Hindlimb muscle (tissue), 1 donor: Measurements from ENCODE around the gene TCF3. TPM values are rescaled to one million over a fixed set of nuclear protein-coding genes. Genes with fewer than 3 reads are reported as not detected.

Experiments
- DNase-seq: peaks from one replicate; pipeline ENCODE4 v3.0.0-alpha.2; 2013
- polyA plus RNA-seq: library from polyadenylated mRNA; unstranded; fragments of 120-200 nt; gene quantifications from one replicate; pipeline ENCODE4 v1.2.1, GENCODE V29; 2013; ENCODE audit not compliant: insufficient read length

The TCF3 gene
- polyA plus RNA-seq, 1 donor: 145 TPM

DNA sequence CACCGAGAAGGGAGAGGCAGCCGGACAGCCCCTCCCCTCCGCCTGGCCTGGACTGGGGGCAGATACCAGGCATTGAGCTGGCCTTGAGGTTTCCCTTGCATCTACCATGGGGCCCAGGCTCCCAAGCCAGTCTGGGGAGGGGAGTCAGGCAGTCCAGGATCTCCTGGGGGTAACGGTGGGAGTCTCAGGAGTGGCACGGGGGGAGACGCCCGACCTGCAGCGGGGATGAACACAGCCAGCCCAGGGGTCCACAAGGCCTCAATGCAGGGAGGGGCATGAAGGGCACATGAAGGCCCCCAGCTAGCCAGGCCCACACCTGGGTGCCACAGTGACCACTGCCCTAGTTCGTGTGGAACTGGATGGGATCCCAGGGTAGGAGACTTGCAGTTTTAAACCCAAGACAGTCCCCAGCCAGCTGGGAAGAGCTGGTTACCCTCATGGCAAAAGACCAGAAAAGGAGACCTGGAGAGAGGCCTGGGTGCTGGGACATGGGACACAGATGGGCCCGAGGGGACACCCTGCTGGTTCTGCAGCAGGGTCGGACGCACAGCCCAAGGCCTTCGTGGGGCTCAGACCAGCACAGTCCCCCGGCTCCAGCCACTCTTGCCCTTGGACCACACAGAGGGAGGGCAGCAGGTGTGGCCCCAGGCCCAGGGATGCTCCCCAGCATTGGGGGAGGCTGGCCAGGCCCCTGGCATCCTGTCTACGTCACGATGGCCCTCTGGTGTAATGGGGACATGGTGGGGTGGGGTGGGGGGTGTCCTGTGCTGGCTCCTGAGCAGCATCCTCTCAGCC is 42.5 kb downstream of the TCF3 start:
- no peak for DNase-seq

DNA sequence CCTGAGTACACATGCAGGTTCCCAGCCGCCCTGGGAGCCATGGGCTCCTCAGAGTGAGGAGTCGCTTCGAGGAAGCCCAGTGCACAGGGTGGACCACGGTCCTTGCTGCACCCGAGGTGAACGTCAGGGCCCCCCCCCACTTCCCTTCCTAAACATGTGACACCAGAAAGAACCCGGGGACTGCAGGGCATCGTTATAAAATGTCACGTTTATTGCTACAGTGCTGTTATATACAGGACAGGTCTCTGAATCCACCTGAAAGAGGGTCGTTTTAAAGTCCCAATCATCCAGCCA is 43.4 kb downstream of the TCF3 start:
- DNase-seq: no peak

DNA sequence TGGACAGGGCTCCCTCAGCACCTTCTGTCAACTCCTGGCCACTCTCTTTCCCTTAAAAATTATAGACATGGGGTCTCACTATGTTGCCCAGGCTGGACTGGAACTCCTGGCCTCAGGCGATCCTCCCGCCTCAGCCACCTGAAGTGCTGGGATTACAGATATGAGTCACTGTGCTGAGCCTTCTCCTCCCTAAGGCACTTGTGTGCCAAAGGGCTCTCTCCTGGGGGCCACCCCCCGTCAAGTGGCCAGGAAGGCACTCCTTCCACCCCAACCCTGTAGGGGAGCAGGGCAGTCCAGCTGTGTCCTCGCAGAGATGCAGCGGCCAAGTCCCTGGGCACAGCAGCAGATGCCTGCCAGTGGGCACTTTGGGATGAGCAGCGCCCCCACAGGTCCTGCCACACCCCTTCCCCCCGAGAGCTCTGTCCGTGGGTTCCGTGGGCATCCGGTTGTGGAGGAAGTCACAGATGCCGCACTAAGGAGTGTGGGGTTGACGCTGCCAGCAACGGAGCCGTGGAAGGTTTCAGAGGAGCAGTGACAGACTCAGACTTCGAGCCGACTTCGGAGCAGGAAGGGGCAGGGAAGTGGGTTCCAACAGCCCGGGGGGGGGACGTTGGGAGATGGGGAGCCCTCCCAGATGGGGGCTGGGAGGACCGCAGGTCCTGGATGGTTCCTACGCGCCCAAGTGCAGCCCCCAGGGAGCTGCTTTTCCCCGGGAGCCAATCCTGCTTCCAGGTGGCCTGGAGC is 43.9 kb downstream of the TCF3 start:
- DNase-seq: no peak

DNA sequence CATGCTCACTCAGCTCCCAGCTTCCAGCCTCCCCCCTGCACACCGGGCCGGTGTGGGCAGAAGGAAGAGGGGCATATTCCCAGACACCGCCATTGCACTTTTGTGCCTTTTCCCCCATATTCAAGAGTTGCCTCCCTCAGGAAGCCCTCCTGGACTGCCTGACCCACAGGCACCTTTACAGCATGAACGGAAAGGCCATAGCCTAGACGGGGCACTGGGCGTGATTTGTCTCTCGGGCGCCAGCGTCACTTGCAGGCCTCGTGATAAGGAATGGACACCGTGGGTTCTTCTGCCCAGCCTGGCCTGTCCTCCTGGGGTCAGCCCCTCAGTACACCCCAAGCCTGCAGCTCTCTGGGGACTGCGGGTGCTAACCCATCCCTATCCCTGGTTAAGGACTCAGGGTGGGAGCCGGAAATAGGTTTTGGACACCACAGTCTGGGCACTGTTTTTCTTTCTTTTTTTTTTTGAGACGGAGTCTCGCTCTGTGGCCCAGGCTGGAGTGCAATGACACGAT is 46.2 kb downstream of the TCF3 start:
- no peak for DNase-seq

DNA sequence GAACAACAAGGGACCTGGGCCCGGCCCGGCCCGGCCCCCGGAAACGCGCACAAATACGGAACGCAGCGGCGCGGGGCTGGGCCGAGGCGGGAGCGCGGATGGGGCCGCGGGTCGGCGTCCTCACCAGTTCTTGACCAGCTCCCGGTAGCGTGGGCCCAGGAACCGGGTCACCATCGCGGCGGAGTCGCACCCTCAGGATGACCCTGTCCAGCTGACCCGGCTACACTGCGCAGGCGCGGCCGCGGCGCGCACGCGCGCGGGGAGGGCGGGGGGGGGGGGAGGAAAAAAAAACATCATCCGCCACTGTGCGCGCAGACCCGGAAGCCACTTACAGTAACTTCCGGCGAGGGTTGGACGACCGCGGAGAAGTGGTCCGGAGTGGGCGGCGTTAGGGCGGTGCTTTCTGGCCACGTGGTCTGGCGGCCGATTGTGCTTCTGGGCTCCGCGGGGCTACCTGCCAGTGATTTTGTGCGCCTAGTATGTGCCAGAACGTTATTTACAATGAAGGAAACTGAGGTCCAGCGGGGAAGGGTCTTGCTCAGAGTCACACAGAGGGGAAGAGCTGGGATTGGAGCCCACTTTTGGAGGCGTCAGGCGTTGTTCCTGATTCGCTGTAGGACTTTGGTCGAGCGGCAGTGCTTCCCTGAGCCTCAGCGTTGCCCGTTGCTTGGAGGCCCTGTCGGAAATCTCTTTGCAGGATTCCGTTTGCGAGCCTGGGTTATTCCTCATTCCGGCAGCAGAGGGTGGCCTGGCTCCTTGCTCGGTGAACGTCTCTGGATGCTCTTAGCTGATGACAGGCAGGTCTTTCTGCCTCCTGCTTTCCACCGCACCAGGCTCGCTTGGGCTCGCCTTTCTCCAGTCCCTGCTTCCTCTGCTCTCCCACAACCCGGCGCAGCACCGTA is 46.9 kb downstream of the TCF3 start, which contains the start of gene UQCR11:
TSS of gene UQCR11 (minus strand) at position 227 of the 902 bp plus-strand sequence. CDS start at position 174, 53 bp downstream.
- peak; percentile 96 for DNase-seq

DNA sequence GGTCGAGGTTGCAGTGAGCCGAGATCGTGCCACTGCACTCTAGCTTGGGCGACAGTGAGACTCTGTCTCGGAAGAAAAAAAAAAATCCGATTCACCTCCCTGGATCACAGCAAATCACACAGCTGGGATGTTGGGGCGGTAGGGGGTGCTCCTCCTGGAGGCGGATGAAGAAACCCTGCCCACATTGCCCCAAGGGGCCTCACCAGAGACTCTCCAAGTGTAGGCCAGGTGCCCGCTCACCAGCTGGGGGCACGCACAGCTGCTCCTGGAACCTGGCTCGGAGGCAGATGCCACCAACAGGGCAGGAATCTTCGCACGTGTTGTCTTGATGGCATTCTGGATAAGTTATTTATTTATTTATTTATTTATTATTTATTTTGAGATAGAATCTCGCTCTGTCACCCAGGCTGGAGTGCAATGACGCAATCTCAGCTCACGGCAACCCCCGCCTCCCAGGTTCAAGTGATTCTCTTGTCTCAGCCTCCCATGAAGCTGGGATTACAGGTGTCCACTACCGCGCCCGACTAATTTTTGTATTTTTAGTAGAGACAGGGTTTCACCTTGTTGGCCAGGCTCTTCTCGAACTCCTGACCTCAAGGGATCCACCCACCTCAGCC is 50.2 kb downstream of the TCF3 start:
- no peak for DNase-seq

DNA sequence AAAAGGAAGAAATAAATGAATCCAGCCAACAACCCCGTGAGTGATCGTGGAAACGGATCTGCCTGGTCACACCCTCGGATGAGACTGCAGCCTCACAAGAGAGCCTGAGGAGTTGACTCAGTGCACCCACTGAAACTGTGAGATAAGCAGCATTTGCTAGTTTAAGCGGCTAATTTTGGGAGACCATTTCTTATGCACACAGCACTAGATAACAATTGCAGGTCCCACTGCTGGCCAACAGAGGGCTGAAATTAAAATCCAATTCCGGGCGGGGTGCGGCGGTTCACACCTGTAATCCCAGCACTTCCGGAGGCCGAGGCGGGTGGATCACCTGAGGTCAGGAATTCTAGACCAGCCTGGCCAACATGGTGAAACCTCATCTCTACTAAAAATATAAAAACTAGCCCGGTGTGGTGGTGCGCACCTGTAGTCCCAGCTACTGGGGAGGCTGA is 50.8 kb downstream of the TCF3 start:
- no peak for DNase-seq

DNA sequence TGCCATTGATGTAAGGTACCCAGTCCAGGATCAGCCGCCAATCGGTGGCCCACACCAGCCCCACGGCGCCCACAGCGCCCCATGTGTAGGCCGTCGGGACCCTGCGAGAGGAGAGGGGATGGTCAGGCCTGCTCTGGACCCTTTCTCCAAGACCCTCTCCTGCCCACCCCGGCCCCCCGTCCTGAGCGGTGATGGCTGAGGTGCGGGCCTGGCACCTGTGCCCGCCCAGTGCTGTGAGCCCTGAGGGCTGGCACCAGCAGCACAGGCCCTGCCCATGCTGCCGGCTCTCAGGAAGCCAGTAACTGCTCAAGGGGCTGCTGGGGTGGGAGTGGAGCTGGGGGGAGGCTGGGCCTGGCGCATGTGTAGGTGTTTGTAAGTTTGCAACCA is 53.0 kb downstream of the TCF3 start:
- DNase-seq: no peak

DNA sequence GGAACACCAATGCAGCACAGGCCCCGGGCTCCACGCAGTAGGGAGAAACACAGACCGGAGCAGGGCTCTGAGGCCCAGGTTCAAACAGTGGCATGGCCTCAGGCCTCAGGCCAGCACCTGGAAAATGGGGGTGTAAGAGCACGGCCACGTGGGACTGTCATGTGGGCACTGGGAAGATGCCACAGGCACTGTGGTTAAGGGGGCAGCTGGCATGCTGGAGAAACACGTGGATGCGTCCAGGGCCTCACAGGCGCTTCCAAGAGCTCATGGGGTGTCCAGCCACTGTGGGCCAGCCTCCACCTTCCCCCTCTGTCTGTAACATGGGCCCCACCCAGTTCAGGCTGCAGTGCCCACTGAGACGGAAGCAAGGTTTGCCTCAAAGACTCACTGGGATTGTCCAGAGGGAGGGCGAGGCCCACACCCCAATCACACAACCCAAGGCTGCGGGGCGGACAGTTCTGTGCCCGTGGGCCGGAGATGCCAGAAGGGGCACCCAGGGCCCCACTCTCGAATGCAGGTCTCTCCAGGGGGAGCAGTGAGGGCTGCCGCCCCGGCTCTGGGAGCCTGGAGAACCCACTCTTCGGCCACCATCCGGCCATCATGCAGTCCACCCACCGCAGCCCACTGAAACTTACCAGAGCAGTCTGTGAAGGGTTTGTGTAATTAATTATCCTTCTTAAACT is 53.5 kb downstream of the TCF3 start:
- DNase-seq: no peak

DNA sequence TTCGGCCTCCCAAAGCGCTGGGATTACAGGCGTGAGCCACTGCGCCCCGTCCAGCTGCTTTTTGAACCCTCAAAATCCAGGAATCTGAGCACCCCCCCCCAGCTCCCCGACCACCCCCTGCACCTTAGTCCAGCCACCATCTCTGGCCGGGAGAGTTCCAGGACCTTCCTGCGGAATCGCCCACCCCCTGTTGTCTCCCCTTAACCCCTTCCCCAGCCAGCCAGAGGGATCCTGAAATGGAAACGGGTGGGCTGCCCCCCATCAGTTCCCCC is 59.0 kb downstream of the TCF3 start:
- DNase-seq: no peak

DNA sequence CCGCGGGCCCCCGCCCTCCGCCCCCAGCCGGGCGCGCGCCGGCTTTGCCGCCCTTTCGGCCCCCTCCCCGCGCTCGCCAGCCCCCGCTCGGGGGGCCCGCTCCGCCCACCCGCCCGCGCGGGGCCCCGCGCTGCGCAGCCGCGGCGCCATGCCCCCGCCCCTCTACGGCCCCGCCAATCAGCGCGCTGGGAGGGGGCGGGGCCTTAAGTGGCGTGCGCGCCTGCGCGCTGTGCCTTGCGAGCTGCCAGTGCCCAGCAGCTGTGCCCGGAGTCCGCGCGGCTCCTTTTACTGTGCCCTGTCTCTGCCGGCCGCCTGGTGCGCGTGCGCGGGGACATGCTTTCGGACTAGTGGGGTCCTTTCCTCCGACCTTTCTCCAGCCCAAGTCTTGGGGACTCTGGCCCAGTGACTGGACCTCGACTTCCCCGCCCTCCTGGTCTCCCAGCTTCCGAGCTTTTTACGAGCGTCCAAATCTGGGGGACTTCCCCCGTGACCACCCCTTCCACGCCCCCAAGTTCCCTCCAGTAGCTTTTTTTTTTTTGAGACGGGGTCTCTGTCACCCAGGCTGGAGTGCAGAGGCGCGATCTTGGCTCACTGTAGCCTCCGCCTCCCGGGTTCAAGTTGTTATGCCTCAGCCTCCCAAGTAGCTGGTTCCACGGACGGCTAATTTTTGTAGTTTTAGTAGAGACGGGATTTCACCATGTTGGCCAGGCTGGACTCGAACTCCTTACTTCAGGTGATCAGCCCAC is 59.5 kb downstream of the TCF3 start, which contains the start of gene MBD3:
TSS of gene MBD3 (minus strand) at position 111 of the 746 bp plus-strand sequence. CDS start 234 bp downstream, outside the sequence.
- peak; percentile 96 for DNase-seq

DNA sequence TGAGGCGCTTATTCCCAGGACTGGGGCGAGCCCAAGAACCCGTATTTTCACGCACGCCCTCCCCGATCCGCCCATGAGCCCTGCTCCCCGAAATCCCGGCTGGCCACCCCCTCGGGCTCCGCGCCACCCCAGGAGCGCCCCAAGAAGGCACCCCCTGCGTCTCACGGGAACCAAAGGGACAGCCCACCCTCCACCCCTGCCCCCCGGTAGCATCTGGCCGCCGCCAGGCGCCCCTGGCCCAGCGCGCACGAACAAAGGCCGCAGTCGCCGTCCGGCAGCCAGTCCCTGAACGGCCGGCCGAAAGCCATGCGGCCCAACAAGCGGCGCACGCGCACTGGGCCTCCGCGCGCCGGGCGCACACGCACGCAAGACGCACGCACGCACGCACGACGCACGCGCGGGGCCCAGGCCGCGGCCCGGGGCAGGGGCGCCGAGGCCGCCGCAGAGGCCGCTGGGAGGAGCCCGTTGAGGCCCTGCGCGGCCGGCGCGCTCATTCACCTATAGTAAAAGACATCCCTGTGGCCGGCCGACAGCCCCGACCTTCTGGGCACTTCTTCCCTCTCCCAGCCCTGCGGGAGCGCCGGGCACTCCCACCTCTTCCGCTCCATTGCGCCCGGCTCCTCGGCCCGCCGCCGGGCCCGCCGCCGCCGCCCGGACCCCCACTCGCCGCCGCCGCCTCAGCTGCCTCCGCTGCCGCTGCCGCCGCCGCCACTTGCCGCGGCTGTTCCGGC is 60.2 kb downstream of the TCF3 start:
- DNase-seq: peak; percentile 94

DNA sequence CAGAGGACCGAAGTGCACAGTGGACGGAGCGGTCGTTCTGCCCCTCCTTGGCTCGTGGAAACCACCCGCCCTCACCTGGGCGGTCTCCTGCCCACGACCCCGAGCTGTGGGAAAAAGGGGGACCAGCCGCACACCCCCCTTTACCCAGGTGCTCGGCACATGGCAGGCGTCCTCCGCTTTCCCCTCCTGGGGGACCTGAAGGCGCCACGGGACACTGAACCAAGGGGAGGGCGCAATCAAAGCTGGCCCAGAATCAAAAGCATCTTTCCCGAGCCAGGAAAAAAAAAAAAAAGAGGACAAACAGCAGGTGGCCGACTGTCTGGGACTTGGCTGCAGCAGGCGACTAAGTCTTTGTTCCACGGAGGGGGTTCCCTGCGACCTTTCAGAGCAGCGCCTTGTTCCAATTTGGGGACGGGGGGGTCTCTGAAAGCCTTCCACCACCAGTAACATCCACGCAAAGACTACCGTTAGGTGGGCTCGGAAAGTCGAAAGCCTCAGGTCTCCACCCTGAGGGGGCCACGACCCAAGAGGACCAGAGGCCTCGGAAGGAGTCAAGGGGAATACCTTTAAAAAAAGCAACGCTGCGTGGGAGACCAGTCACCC is 60.9 kb downstream of the TCF3 start:
- no peak for DNase-seq

DNA sequence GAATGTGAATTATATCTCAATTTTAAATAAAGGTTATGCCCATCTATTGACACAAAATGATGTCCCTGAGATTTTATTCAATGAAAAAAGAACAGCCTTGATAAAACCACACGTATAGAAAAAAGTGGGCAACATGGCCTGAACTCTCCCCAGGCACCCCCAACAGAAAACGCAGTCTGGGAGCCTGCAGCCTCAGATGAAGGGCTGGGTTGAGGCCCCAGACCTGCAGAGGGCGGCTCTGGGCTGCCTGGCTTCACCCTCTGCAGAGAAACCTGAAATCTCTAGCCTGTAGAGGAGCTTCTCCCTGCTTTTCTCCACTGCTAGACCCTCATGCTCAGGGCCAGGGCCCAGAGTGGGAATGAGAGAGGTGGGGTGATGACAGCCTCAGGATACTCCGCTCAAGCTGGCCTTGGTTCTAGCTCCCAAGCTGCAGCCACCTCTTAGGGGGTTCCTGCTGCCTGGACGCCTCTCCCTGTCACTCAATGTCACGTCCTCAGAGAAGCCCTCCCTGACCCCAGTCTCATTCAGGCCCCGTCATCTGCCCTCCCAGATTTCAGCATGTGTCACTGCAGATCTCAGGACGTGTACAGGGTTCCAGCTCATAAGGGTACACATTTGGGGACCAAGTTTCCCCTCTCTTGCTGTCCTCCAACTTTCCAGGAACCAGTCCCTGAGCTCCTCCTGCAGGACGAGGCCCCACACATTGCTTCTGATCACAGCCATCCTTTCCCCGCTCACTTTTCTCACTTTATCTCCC is 61.6 kb downstream of the TCF3 start:
- DNase-seq: no peak

DNA sequence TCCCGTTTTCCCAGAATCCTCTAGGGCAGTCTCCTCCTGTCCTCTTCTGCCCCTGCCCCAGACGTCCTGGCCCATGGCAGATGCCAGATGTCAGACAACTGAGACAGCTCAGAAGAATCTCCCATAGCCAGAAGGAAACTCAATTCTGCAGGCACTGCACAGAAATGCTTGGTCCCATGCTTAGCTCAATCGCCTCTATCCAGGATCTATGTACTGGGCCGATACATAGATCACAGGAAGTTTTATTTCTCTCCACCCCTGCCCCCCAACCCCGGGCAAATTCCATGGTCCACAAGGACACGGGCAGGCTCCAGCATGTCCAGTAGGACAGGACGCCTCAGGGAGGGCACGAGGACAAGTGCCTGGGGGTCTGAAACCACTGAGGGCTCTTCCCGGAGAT is 64.5 kb downstream of the TCF3 start:
- DNase-seq: no peak

DNA sequence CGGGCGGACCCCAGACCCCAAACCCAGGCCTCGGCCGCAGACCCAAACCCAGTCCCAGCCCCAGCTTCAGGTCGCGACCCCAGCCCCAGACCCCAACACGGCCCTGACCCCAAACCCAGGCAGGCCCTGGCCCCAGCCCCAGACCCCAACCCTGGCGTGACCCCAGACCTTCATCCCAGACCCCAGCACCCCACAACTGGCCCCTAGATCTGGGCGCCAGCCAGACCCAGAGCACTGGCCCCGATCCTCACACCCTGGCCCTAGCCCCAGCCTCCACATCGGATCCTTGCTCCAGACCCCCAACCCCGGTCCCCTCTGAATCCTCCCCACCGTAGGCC is 67.2 kb downstream of the TCF3 start:
- DNase-seq: no peak

DNA sequence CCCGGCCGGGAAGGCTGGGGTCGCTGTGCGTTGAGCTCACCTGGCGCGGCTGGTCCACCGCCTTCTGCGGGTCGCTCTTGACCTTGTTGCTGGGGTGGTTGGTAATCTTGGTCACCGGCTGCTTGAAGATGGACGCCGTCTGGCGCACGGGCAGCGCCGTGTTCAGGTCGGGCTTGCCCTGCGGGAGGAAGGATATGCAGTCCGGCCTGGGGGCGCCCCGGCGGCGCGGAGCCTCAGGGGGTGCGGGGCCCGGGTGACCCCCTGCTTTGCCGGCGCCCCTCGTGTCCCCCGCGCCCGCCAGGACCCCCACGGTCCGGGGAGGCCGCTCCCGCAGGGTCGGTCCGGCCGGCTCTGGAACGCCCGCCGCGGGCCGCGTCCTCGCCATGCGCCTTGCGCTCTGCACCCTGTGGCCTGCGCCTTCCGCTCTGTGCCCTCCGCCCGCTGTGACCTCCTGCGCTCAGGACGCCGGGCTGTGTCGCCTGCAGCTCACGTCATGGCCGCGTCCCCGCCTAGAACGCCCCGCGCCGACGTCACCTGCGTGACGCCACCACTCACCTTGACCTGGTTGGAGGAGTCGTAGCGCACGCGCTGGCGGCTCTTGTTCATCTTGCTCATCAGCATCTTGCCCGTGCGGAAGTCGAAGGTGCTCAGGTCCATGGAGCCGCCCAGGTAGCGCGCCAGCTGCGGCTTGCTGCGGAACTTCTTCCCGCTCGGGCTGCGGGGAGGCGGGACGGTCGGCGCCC is 67.7 kb downstream of the TCF3 start:
- DNase-seq: no peak

DNA sequence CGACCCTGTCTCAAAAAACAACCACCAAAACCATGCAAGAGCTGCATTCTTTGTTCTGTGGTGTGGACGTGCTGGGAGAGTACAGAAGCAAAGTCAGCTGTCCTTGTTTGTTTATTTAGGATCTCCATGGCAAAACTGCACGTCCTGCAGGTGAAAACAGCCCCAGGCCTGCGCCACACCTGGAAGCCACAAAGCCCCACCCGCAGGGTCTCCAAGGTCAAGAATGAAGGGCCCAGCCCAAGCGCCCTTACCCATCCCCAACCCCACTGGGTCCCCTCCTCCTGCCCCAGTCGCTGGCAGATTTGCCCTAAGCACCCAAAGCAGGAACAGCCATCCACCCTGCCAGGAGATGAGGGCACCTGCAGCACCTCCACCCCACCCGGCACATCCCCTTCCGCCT is 70.2 kb downstream of the TCF3 start:
- DNase-seq: no peak

DNA sequence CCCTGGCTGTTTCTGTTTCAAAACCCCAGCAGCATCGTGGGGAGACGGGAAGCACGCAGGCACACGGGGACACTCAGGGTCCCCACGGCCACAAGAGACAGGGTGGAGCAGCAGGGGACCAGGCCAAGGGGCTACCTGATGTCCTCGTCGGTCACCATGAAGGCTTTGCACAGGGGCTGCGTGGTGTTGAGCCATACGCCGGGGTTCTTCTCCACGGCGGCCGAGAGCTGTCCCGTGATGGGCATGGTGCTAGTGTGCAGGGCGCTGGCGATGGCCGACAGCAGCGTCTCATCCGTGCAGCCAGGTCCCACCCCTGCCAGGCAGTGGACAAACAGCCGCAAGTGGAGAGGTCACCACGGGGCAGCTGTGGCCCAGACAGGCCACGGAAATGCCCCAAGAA is 71.5 kb downstream of the TCF3 start:
- DNase-seq: no peak
